ENCODE data around the gene NME2.

GRCh38 chr17:51203838-51204237 lies 37.6 kb downstream of the NME2 start:
- TF ChIP-seq RARB (CRISPR knock-in tag; IDR thresholded peaks at IDR 0.05) (no peak), BACH2 (CRISPR knock-in tag; IDR thresholded peaks at IDR 0.05; ENCODE audit: borderline replicate concordance) (no peak), PPARA (CRISPR knock-in tag; IDR thresholded peaks at IDR 0.05; ENCODE audit: borderline replicate concordance) (no peak), ZNF8 (CRISPR knock-in tag; IDR thresholded peaks at IDR 0.05) (no peak), TSHZ2 (CRISPR knock-in tag; IDR thresholded peaks at IDR 0.05) (no peak), OSR1 (CRISPR knock-in tag; IDR thresholded peaks at IDR 0.05) (no peak), TOX (CRISPR knock-in tag; IDR thresholded peaks at IDR 0.05; ENCODE audit: borderline replicate concordance) (no peak), GLIS3 (CRISPR knock-in tag; IDR thresholded peaks at IDR 0.05) (no peak)
- TF ChIP-seq, protein P1, sequence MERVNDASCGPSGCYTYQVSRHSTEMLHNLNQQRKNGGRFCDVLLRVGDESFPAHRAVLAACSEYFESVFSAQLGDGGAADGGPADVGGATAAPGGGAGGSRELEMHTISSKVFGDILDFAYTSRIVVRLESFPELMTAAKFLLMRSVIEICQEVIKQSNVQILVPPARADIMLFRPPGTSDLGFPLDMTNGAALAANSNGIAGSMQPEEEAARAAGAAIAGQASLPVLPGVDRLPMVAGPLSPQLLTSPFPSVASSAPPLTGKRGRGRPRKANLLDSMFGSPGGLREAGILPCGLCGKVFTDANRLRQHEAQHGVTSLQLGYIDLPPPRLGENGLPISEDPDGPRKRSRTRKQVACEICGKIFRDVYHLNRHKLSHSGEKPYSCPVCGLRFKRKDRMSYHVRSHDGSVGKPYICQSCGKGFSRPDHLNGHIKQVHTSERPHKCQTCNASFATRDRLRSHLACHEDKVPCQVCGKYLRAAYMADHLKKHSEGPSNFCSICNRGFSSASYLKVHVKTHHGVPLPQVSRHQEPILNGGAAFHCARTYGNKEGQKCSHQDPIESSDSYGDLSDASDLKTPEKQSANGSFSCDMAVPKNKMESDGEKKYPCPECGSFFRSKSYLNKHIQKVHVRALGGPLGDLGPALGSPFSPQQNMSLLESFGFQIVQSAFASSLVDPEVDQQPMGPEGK (CRISPR knock-in tag; IDR thresholded peaks at IDR 0.05; ENCODE audit: borderline replicate concordance) = no peak
- TF ChIP-seq, protein P2, sequence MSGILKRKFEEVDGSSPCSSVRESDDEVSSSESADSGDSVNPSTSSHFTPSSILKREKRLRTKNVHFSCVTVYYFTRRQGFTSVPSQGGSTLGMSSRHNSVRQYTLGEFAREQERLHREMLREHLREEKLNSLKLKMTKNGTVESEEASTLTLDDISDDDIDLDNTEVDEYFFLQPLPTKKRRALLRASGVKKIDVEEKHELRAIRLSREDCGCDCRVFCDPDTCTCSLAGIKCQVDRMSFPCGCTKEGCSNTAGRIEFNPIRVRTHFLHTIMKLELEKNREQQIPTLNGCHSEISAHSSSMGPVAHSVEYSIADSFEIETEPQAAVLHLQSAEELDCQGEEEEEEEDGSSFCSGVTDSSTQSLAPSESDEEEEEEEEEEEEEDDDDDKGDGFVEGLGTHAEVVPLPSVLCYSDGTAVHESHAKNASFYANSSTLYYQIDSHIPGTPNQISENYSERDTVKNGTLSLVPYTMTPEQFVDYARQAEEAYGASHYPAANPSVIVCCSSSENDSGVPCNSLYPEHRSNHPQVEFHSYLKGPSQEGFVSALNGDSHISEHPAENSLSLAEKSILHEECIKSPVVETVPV (CRISPR knock-in tag; IDR thresholded peaks at IDR 0.05) = no peak
